Calu3 (cell line): Measurements from ENCODE around the gene PEF1. TPM values are rescaled to one million over a fixed set of nuclear protein-coding genes. Genes with fewer than 3 reads are reported as not detected.

Source experiments
- BruUV-seq: library from RNA; stranded (reverse); fragments of 400-500 nt; replicated peaks from 2 replicates; lab custom pipeline; 2021; lab: Mats Ljungman, UMichigan
- CTCF ChIA-PET: fragments of 300-600 bp; sonication (Branson Sonifier 250); formaldehyde crosslinking; loops from one replicate; lab custom pipeline; 2022; ENCODE audit warnings: antibody characterized with exemption; lab: Charles Lee
- DNase-seq: peaks from one replicate; pipeline ENCODE4 v3.0.0; 2022
- H3K27ac Mint-ChIP-seq: one replicate; pipeline ENCODE4 v1.8.0; 2022; ENCODE audit warnings: mixed read lengths; ENCODE audit not compliant: unreplicated experiment
- H3K27me3 Mint-ChIP-seq: one replicate; pipeline ENCODE4 v1.8.0; 2022; ENCODE audit warnings: mixed read lengths; ENCODE audit not compliant: unreplicated experiment
- H3K36me3 Mint-ChIP-seq: one replicate; pipeline ENCODE4 v1.8.0; 2022; ENCODE audit warnings: mild to moderate bottlenecking, moderate library complexity, mixed read lengths; ENCODE audit not compliant: insufficient read depth, unreplicated experiment
- H3K4me1 Mint-ChIP-seq: one replicate; pipeline ENCODE4 v1.8.0; 2022; ENCODE audit warnings: mild to moderate bottlenecking, low read depth, mixed read lengths; ENCODE audit not compliant: unreplicated experiment
- H3K4me3 Mint-ChIP-seq: one replicate; pipeline ENCODE4 v1.8.0; 2022; ENCODE audit warnings: mild to moderate bottlenecking, low read depth, moderate library complexity, mixed read lengths; ENCODE audit not compliant: unreplicated experiment
- H3K9me3 Mint-ChIP-seq: one replicate; pipeline ENCODE4 v1.8.0; 2022; ENCODE audit warnings: low read depth, mixed read lengths; ENCODE audit not compliant: unreplicated experiment
- intact Hi-C: fragments of 100-400 bp; cut with micrococcal nuclease; formaldehyde crosslinking; loops from one replicate; pipeline ENCODE4 v1.10.0; 2022; ENCODE audit not compliant: unreplicated experiment
- total RNA-seq: library from RNA; stranded (reverse); gene quantifications from 2 replicates; pipeline ENCODE4 v1.2.3, GENCODE V29; 2022
- TF ChIP-seq, protein P1 (sequence below): fragments of 200-600 bp; IDR thresholded peaks from one replicate; pipeline ENCODE4 v1.8.0; 2022; ENCODE audit warnings: antibody characterized with exemption; ENCODE audit not compliant: unreplicated experiment

PEF1 gene
- total RNA-seq, 1 experiment from 2014 or later = 61.5 TPM

DNA sequence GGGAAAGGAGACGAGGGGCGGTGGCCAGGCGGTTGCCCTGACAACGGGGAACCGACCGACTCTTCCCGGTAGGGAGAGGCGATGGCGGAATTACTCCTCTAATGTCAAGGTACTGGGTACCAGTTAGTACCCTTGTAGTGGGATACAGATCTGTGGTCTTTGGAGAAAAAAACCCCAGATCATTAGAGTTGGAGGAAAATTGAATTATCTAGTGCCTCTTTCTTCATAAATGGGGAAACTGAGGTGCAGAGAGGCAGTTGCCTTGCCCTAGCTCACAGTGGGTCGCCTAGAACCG, 545 bp upstream of the PEF1 start:
- BruUV-seq = TSS peak; percentile 79

DNA sequence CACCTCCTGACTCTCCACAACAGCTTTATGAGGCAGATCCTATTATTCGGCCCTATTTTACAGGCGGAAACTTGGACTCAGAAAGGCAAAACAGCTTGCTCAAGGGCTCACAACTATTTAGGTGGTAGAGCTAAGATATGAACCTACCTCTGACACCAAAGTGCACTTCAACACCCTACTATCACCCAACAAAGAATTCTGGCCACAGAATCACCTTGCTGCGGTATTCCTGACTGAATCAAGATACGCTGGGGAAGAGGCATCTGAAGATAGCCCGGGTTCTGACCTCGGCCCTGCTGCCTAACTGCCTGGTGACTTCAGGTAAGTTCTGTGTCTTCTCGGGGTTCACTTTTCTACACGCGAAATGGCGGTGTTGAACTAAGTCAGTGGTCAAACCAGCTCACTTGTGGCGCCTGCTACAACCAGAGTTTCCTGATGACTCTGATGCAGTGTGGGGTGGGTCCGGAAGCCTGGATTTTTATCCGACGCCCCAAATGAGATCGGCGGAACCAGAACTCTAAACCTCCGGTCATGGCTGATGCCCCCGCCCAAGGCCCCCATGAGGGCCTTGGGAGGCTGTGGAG, 608 bp downstream of the PEF1 start:
- TF ChIP-seq, protein P1, sequence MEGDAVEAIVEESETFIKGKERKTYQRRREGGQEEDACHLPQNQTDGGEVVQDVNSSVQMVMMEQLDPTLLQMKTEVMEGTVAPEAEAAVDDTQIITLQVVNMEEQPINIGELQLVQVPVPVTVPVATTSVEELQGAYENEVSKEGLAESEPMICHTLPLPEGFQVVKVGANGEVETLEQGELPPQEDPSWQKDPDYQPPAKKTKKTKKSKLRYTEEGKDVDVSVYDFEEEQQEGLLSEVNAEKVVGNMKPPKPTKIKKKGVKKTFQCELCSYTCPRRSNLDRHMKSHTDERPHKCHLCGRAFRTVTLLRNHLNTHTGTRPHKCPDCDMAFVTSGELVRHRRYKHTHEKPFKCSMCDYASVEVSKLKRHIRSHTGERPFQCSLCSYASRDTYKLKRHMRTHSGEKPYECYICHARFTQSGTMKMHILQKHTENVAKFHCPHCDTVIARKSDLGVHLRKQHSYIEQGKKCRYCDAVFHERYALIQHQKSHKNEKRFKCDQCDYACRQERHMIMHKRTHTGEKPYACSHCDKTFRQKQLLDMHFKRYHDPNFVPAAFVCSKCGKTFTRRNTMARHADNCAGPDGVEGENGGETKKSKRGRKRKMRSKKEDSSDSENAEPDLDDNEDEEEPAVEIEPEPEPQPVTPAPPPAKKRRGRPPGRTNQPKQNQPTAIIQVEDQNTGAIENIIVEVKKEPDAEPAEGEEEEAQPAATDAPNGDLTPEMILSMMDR = no peak
- CTCF ChIA-PET = interaction anchor here (1.6 to 1.9 kb wide), 2 partner anchors 94 to 145 kb away, joined by 4 to 15 read pairs; no protein-coding TSS in a partner anchor
- TSS peak; percentile 66 for BruUV-seq
- peak overlapping the region; percentile 96 for H3K4me3 Mint-ChIP-seq
- peaks cover 17% of the 10 kb centered on the region for H3K36me3 Mint-ChIP-seq
- peaks cover 20% of the 10 kb centered on the region for H3K4me1 Mint-ChIP-seq
- intact Hi-C loops = no loop called here
- no peak for DNase-seq
- H3K27ac Mint-ChIP-seq = peak overlapping the region; percentile 99
- peaks cover 17% of the 10 kb centered on the region for H3K27me3 Mint-ChIP-seq
- H3K9me3 Mint-ChIP-seq = no peaks in the 10 kb centered on the region

More for the DNA sequence above, 545 bp upstream of the PEF1 start:
- TF ChIP-seq, protein P1 = no peak
- H3K4me1 Mint-ChIP-seq = peaks cover 20% of the 10 kb centered on the region
- H3K27me3 Mint-ChIP-seq = peaks cover 27% of the 10 kb centered on the region
- no peak for DNase-seq
- CTCF ChIA-PET = interaction anchor here (0.6 to 1.9 kb wide), 11 partner anchors 19 to 462 kb away, joined by 3 to 15 read pairs (median 3); no protein-coding TSS in a partner anchor
- peak overlapping the region; percentile 96 for H3K4me3 Mint-ChIP-seq
- H3K36me3 Mint-ChIP-seq = peaks cover 17% of the 10 kb centered on the region
- H3K27ac Mint-ChIP-seq = peak overlapping the region; percentile 99
- intact Hi-C loops = no loop called here
- no peaks in the 10 kb centered on the region for H3K9me3 Mint-ChIP-seq

DNA sequence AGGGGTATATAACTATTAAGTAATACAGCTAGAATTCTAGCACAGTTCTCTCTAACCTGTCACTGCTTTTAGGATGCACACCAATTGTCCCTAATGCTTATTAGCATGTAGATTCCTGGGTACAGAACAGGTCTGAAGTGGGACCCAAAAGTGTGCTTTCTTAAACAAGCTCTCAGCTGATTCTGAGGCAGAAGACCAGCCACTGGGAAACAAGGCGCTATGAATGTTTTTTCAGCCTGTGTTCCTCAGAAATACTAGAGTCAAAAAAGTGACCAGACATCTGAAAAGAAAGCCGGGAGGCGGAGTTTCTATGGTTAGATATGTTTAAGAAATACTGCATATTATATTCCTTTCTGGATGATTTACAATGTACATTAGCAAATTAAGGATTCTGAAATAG, 1.8 kb downstream of the PEF1 start:
- TF ChIP-seq, protein P1 = no peak
- no peak overlapping the region for H3K4me3 Mint-ChIP-seq
- intact Hi-C loops = no loop called here
- DNase-seq = no peak
- CTCF ChIA-PET = no interaction called here
- H3K4me1 Mint-ChIP-seq = peaks cover 20% of the 10 kb centered on the region
- H3K27me3 Mint-ChIP-seq = peaks cover 17% of the 10 kb centered on the region
- H3K36me3 Mint-ChIP-seq = peaks cover 17% of the 10 kb centered on the region
- BruUV-seq = no TSS peak
- H3K9me3 Mint-ChIP-seq = no peaks in the 10 kb centered on the region
- no peak overlapping the region for H3K27ac Mint-ChIP-seq

DNA sequence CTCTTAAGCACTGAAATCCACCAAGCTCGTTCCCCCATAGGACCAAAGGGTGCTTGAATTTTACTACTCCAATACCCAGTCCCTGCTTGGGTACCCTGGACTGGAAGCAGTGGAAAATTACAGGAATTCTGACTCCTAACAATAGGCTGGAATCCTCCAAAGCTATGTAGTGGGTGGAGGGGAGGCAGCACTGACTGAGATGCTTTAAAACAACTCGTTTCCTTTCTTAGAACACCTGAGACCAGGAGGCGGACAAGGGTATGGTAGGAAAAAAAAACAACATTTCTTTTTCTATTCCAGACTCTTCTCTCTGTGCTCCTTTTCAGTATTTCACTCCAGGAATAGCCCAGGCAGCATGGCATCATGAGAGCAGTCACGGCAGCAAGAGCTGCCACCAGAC, 2.3 kb downstream of the PEF1 start:
- Mint-ChIP-seq H3K4me3 (no peak overlapping the region), H3K36me3 (peaks cover 17% of the 10 kb centered on the region), H3K4me1 (peaks cover 20% of the 10 kb centered on the region), H3K9me3 (no peaks in the 10 kb centered on the region), H3K27me3 (peaks cover 12% of the 10 kb centered on the region), H3K27ac (no peak overlapping the region)
- CTCF ChIA-PET = no interaction called here
- no TSS peak for BruUV-seq
- DNase-seq = no peak
- intact Hi-C loops = no loop called here
- TF ChIP-seq, protein P1 = no peak
